Karpas-422 (cell line): ENCODE results near the gene EP300. TPM values are rescaled to one million over a fixed set of nuclear protein-coding genes. Genes with fewer than 3 reads are reported as not detected.

Source experiments
- DNase-seq: peaks from one replicate; pipeline ENCODE4 v3.0.0-alpha.2; 2015
- H2AFZ ChIP-seq: fragments of 200-600 bp; sonication (generic); 2 replicates; pipeline ENCODE4 v1.6.1; 2014; ENCODE audit warnings: antibody characterized with exemption, low read length, mixed read lengths
- H3K27ac ChIP-seq: fragments of 200-600 bp; sonication (generic); 2 replicates; pipeline ENCODE4 v1.5.1; 2014; ENCODE audit warnings: mild to moderate bottlenecking, low read length, moderate library complexity
- H3K27me3 ChIP-seq: fragments of 200-600 bp; sonication (generic); 2 replicates; pipeline ENCODE4 v1.6.1; 2014; ENCODE audit warnings: low read length, mixed read lengths
- H3K36me3 ChIP-seq: fragments of 200-600 bp; sonication (generic); 2 replicates; pipeline ENCODE4 v1.6.1; 2014; ENCODE audit warnings: low read length, mixed read lengths; ENCODE audit not compliant: insufficient read depth
- H3K4me1 ChIP-seq: fragments of 200-600 bp; sonication (generic); 2 replicates; pipeline ENCODE4 v1.6.1; 2014; ENCODE audit warnings: mild to moderate bottlenecking, low read length, mixed read lengths
- H3K4me2 ChIP-seq: fragments of 200-600 bp; sonication (generic); 2 replicates; pipeline ENCODE4 v1.6.1; 2014; ENCODE audit warnings: low read length, low read depth, mild to moderate bottlenecking; ENCODE audit not compliant: poor library complexity, severe bottlenecking
- H3K4me3 ChIP-seq: fragments of 200-600 bp; sonication (generic); 2 replicates; pipeline ENCODE4 v1.5.1; 2014; ENCODE audit warnings: mild to moderate bottlenecking, antibody characterized with exemption, low read length, mixed read lengths
- H3K79me2 ChIP-seq: fragments of 200-600 bp; sonication (generic); 2 replicates; pipeline ENCODE4 v1.6.1; 2014; ENCODE audit warnings: mild to moderate bottlenecking, low read length, mixed read lengths
- H3K9ac ChIP-seq: fragments of 200-600 bp; sonication (generic); 2 replicates; pipeline ENCODE4 v1.6.0; 2014; ENCODE audit warnings: low read length
- H3K9me2 ChIP-seq: fragments of 200-600 bp; sonication (generic), shearing (Covaris generic); replicated peaks from 2 replicates; pipeline ENCODE4 v1.6.0; 2014; ENCODE audit warnings: mild to moderate bottlenecking, low read length, moderate library complexity; ENCODE audit not compliant: insufficient read depth
- H3K9me3 ChIP-seq: fragments of 300-700, 200-600 bp; sonication (generic); 2 replicates; pipeline ENCODE4 v1.6.1; 2014; ENCODE audit warnings: low read length, mixed read lengths
- H4K20me1 ChIP-seq: fragments of 200-600 bp; sonication (generic); 2 replicates; pipeline ENCODE4 v1.6.1; 2014; ENCODE audit warnings: mild to moderate bottlenecking, antibody characterized with exemption, low read length, low read depth; ENCODE audit not compliant: insufficient read depth
- total RNA-seq: library from RNA; depleted of rRNA; stranded (reverse); fragments of >200 nt; shearing (Covaris generic); gene quantifications from 2 replicates; pipeline ENCODE4 v1.2.3, GENCODE V29; 2014; ENCODE audit warnings: low replicate concordance

Gene EP300
- total RNA-seq, 1 experiment from 2014 or later, result 63.8 TPM

GRCh38 chr22:41215409-41215808 is 123.0 kb downstream of the EP300 start:
- no peak overlapping the region for H3K9ac ChIP-seq
- H3K36me3 ChIP-seq, result peaks cover 25% of the 10 kb centered on the region

GRCh38 chr22:41215926-41216325 is 123.5 kb downstream of the EP300 start:
- no peak overlapping the region for H3K4me2 ChIP-seq
- no peak overlapping the region for H3K4me3 ChIP-seq
- H3K4me1 ChIP-seq, result no peaks in the 10 kb centered on the region
- H2AFZ ChIP-seq, result no peak overlapping the region
- no peak overlapping the region for H3K27ac ChIP-seq
- H3K9me3 ChIP-seq, result no peaks in the 10 kb centered on the region
- H3K27me3 ChIP-seq, result no peaks in the 10 kb centered on the region
- H3K36me3 ChIP-seq, result peaks cover 24% of the 10 kb centered on the region
- no peaks in the 10 kb centered on the region for H4K20me1 ChIP-seq
- H3K79me2 ChIP-seq, result no peaks in the 10 kb centered on the region
- no peak overlapping the region for H3K9ac ChIP-seq
- H3K9me2 ChIP-seq, result no peaks in the 10 kb centered on the region
- DNase-seq, result no peak

More at GRCh38 chr22:41215409-41215808, 123.0 kb downstream of the EP300 start:
- Histone ChIP-seq H3K4me3 (no peak overlapping the region), H2AFZ (no peak overlapping the region), H4K20me1 (no peaks in the 10 kb centered on the region), H3K9me3 (no peaks in the 10 kb centered on the region), H3K27me3 (no peaks in the 10 kb centered on the region), H3K79me2 (no peaks in the 10 kb centered on the region), H3K4me1 (no peaks in the 10 kb centered on the region), H3K4me2 (no peak overlapping the region), H3K27ac (no peak overlapping the region), H3K9me2 (no peaks in the 10 kb centered on the region)
- DNase-seq, result no peak

- H4K20me1 ChIP-seq, result no peaks in the 10 kb centered on the region
- H2AFZ ChIP-seq, result no peak overlapping the region
- DNase-seq, result no peak
- H3K9me3 ChIP-seq, result no peaks in the 10 kb centered on the region
- H3K9ac ChIP-seq, result no peak overlapping the region
- H3K4me3 ChIP-seq, result no peak overlapping the region
- no peaks in the 10 kb centered on the region for H3K79me2 ChIP-seq
- H3K4me1 ChIP-seq, result no peaks in the 10 kb centered on the region
- H3K36me3 ChIP-seq, result peaks cover 23% of the 10 kb centered on the region
- no peak overlapping the region for H3K27ac ChIP-seq
- no peak overlapping the region for H3K4me2 ChIP-seq
- no peaks in the 10 kb centered on the region for H3K27me3 ChIP-seq
- H3K9me2 ChIP-seq, result no peaks in the 10 kb centered on the region
Observed at GRCh38 chr22:41216984-41217383, 124.6 kb downstream of the EP300 start.

GRCh38 chr22:41217553-41218157 is 125.3 kb downstream of the EP300 start:
- no peak overlapping the region for H3K4me3 ChIP-seq

GRCh38 chr22:41222846-41223507 is 130.6 kb downstream of the EP300 start:
- no peak overlapping the region for H3K9ac ChIP-seq

More at GRCh38 chr22:41217553-41218157, 125.3 kb downstream of the EP300 start:
- Histone ChIP-seq H3K36me3 (peaks cover 20% of the 10 kb centered on the region), H3K9me2 (no peaks in the 10 kb centered on the region), H3K27ac (no peak overlapping the region), H3K27me3 (no peaks in the 10 kb centered on the region), H3K9ac (no peak overlapping the region), H4K20me1 (no peaks in the 10 kb centered on the region), H3K4me2 (no peak overlapping the region), H3K9me3 (no peaks in the 10 kb centered on the region), H3K79me2 (no peaks in the 10 kb centered on the region), H2AFZ (no peak overlapping the region), H3K4me1 (no peaks in the 10 kb centered on the region)
- DNase-seq, result no peak

GRCh38 chr22:41223535-41223934 is 131.1 kb downstream of the EP300 start:
- Histone ChIP-seq H3K9ac (no peak overlapping the region), H2AFZ (no peak overlapping the region)

More at GRCh38 chr22:41222846-41223507, 130.6 kb downstream of the EP300 start:
- Histone ChIP-seq H4K20me1 (no peaks in the 10 kb centered on the region), H3K9me3 (no peaks in the 10 kb centered on the region), H3K79me2 (no peaks in the 10 kb centered on the region), H3K27ac (no peak overlapping the region), H3K9me2 (no peaks in the 10 kb centered on the region), H3K4me1 (no peaks in the 10 kb centered on the region), H3K36me3 (peaks cover 4% of the 10 kb centered on the region), H3K4me2 (no peak overlapping the region), H3K4me3 (no peak overlapping the region), H3K27me3 (no peaks in the 10 kb centered on the region), H2AFZ (no peak overlapping the region)
- DNase-seq, result no peak

GRCh38 chr22:41226723-41227655 is 134.6 kb downstream of the EP300 start:
- H3K4me3 ChIP-seq, result no peak overlapping the region
- H3K27ac ChIP-seq, result no peak overlapping the region
- no peaks in the 10 kb centered on the region for H3K4me1 ChIP-seq
- no peaks in the 10 kb centered on the region; the same call in none of the 2 replicates for H3K36me3 ChIP-seq
- H4K20me1 ChIP-seq, result no peaks in the 10 kb centered on the region
- no peak for DNase-seq
- no peaks in the 10 kb centered on the region for H3K9me3 ChIP-seq
- no peak overlapping the region for H2AFZ ChIP-seq
- H3K27me3 ChIP-seq, result no peaks in the 10 kb centered on the region
- H3K9ac ChIP-seq, result no peak overlapping the region
- no peak overlapping the region for H3K4me2 ChIP-seq
- H3K79me2 ChIP-seq, result no peaks in the 10 kb centered on the region
- no peaks in the 10 kb centered on the region for H3K9me2 ChIP-seq

More at GRCh38 chr22:41223535-41223934, 131.1 kb downstream of the EP300 start:
- no peak overlapping the region for H3K4me3 ChIP-seq
- no peaks in the 10 kb centered on the region for H3K79me2 ChIP-seq
- H3K27ac ChIP-seq, result no peak overlapping the region
- H3K36me3 ChIP-seq, result peaks cover 4% of the 10 kb centered on the region
- no peaks in the 10 kb centered on the region for H3K9me2 ChIP-seq
- H4K20me1 ChIP-seq, result no peaks in the 10 kb centered on the region
- no peaks in the 10 kb centered on the region for H3K4me1 ChIP-seq
- H3K9me3 ChIP-seq, result no peaks in the 10 kb centered on the region
- H3K27me3 ChIP-seq, result no peaks in the 10 kb centered on the region
- no peak for DNase-seq
- no peak overlapping the region for H3K4me2 ChIP-seq

- Histone ChIP-seq H3K27ac (no peak overlapping the region), H2AFZ (no peak overlapping the region), H4K20me1 (no peaks in the 10 kb centered on the region), H3K36me3 (no peaks in the 10 kb centered on the region; the same call in none of the 2 replicates), H3K9me2 (no peaks in the 10 kb centered on the region), H3K79me2 (no peaks in the 10 kb centered on the region), H3K4me1 (no peaks in the 10 kb centered on the region), H3K9ac (no peak overlapping the region), H3K4me3 (no peak overlapping the region), H3K27me3 (no peaks in the 10 kb centered on the region), H3K9me3 (no peaks in the 10 kb centered on the region), H3K4me2 (no peak overlapping the region)
- DNase-seq, result no peak
Observed at GRCh38 chr22:41229215-41229614, 136.8 kb downstream of the EP300 start.
